ENCODE results near the gene NSMCE1. TPM values are rescaled to one million over a fixed set of nuclear protein-coding genes. Genes with fewer than 3 reads are reported as not detected.

Gene NSMCE1
- total RNA-seq, 1 experiment from 2014 or later, result 106 TPM

GRCh38 chr16:27224271-27224737 is 44.3 kb downstream of the NSMCE1 start:
- BruUV-seq (replicated peaks), result no TSS peak
- peaks cover 19% of the 10 kb centered on the region for H3K36me3 Mint-ChIP-seq (ENCODE audit: insufficient read depth, unreplicated experiment)
- no peaks in the 10 kb centered on the region for H3K4me1 Mint-ChIP-seq (ENCODE audit: insufficient read depth, unreplicated experiment)
- CTCF ChIA-PET, result interaction anchor here (0.7 to 6.6 kb wide), 3 partner anchors 11 to 143 kb away, joined by 3 to 58 read pairs (median 41); no protein-coding TSS in a partner anchor
- H3K4me3 Mint-ChIP-seq (ENCODE audit: unreplicated experiment), result no peak overlapping the region
- DNase-seq (ENCODE audit: unreplicated experiment), result no peak
- POLR2A ChIA-PET, result no interaction called here
- TF ChIP-seq CTCF (IDR thresholded peaks at IDR 0.05; ENCODE audit: unreplicated experiment), result no peak
- no peaks in the 10 kb centered on the region for H3K27me3 Mint-ChIP-seq (ENCODE audit: insufficient read depth, unreplicated experiment)
- H3K9me3 Mint-ChIP-seq (ENCODE audit: unreplicated experiment), result no peaks in the 10 kb centered on the region
- intact Hi-C loops (cut with micrococcal nuclease), result no loop called here
- H3K27ac Mint-ChIP-seq (ENCODE audit: low read depth, unreplicated experiment), result no peak overlapping the region

GRCh38 chr16:27223701-27224100 is 44.9 kb downstream of the NSMCE1 start:
- no peak overlapping the region for H3K27ac Mint-ChIP-seq (ENCODE audit: low read depth, unreplicated experiment)
- no peak for DNase-seq (ENCODE audit: unreplicated experiment)
- BruUV-seq (replicated peaks), result no TSS peak
- peaks cover 13% of the 10 kb centered on the region for H3K36me3 Mint-ChIP-seq (ENCODE audit: insufficient read depth, unreplicated experiment)
- intact Hi-C loops (cut with micrococcal nuclease), result no loop called here
- H3K4me1 Mint-ChIP-seq (ENCODE audit: insufficient read depth, unreplicated experiment), result no peaks in the 10 kb centered on the region
- no peaks in the 10 kb centered on the region for H3K27me3 Mint-ChIP-seq (ENCODE audit: insufficient read depth, unreplicated experiment)
- TF ChIP-seq CTCF (IDR thresholded peaks at IDR 0.05; ENCODE audit: unreplicated experiment), result no peak
- no peaks in the 10 kb centered on the region for H3K9me3 Mint-ChIP-seq (ENCODE audit: unreplicated experiment)
- POLR2A ChIA-PET, result no interaction called here
- CTCF ChIA-PET, result interaction anchor here (0.6 to 6.6 kb wide), 5 partner anchors 11 to 846 kb away, joined by 3 to 58 read pairs (median 4); no protein-coding TSS in a partner anchor
- H3K4me3 Mint-ChIP-seq (ENCODE audit: unreplicated experiment), result no peak overlapping the region

- DNase-seq (ENCODE audit: unreplicated experiment), result no peak
- no TSS peak for BruUV-seq (replicated peaks)
- Mint-ChIP-seq H3K4me1 (ENCODE audit: insufficient read depth, unreplicated experiment) (no peaks in the 10 kb centered on the region), H3K4me3 (ENCODE audit: unreplicated experiment) (no peak overlapping the region), H3K36me3 (ENCODE audit: insufficient read depth, unreplicated experiment) (peaks cover 11% of the 10 kb centered on the region), H3K9me3 (ENCODE audit: unreplicated experiment) (no peaks in the 10 kb centered on the region), H3K27ac (ENCODE audit: low read depth, unreplicated experiment) (no peak overlapping the region), H3K27me3 (ENCODE audit: insufficient read depth, unreplicated experiment) (no peaks in the 10 kb centered on the region)
- POLR2A ChIA-PET, result interaction anchor here (1.0 to 2.3 kb wide), 2 partner anchors 19 to 94 kb away, joined by 3 to 11 read pairs; partner anchors contain the start of gene KDM8
- no peak for TF ChIP-seq CTCF (IDR thresholded peaks at IDR 0.05; ENCODE audit: unreplicated experiment)
- CTCF ChIA-PET, result interaction anchor here (0.6 to 6.6 kb wide), 4 partner anchors 12 to 845 kb away, joined by 3 to 58 read pairs (median 22); no protein-coding TSS in a partner anchor
- intact Hi-C loops (cut with micrococcal nuclease), result no loop called here
Observed at GRCh38 chr16:27223226-27223610, 45.4 kb downstream of the NSMCE1 start.

- no TSS peak for BruUV-seq (replicated peaks)
- Mint-ChIP-seq H3K36me3 (ENCODE audit: insufficient read depth, unreplicated experiment) (peaks cover 11% of the 10 kb centered on the region), H3K27ac (ENCODE audit: low read depth, unreplicated experiment) (no peak overlapping the region), H3K27me3 (ENCODE audit: insufficient read depth, unreplicated experiment) (no peaks in the 10 kb centered on the region), H3K4me1 (ENCODE audit: insufficient read depth, unreplicated experiment) (no peaks in the 10 kb centered on the region), H3K4me3 (ENCODE audit: unreplicated experiment) (no peak overlapping the region), H3K9me3 (ENCODE audit: unreplicated experiment) (no peaks in the 10 kb centered on the region)
- POLR2A ChIA-PET, result interaction anchor here (0.7 to 2.3 kb wide), 3 partner anchors 12 to 95 kb away, joined by 3 to 11 read pairs (median 3); partner anchors contain the start of gene KDM8
- intact Hi-C loops (cut with micrococcal nuclease), result no loop called here
- DNase-seq (ENCODE audit: unreplicated experiment), result no peak
- CTCF ChIA-PET, result interaction anchor here (0.6 to 6.6 kb wide), 5 partner anchors 13 to 237 kb away, joined by 3 to 58 read pairs (median 6); no protein-coding TSS in a partner anchor
- no peak for TF ChIP-seq CTCF (IDR thresholded peaks at IDR 0.05; ENCODE audit: unreplicated experiment)
Observed at GRCh38 chr16:27222249-27223225, 46.0 kb downstream of the NSMCE1 start.

All from MCF 10A (cell line).